Mucosa of descending colon (tissue), 3 donors: Measurements from ENCODE around the gene NEK6. TPM values are rescaled to one million over a fixed set of nuclear protein-coding genes. Genes with fewer than 3 reads are reported as not detected.

Source experiments
- ATAC-seq: fragments of 200-7000 bp; cut with Tn5 transposase; one replicate; pipeline ENCODE4 v1.9.1; 2020; ENCODE audit warnings: mild to moderate bottlenecking, moderate library complexity
- DNase-seq, 3 donors: peaks; one replicate each; pipeline ENCODE4 v3.0.0-alpha.2; 2020
- H3K36me3 ChIP-seq: fragments of 200-600 bp; one replicate; pipeline ENCODE4 v1.8.0; 2021; ENCODE audit warnings: low read depth, mild to moderate bottlenecking
- H3K4me1 ChIP-seq: fragments of 200-600 bp; one replicate; pipeline ENCODE4 v1.8.0; 2021; ENCODE audit warnings: low read depth, mild to moderate bottlenecking
- H3K4me3 ChIP-seq: fragments of 200-600 bp; one replicate; pipeline ENCODE4 v1.8.0; 2021; ENCODE audit warnings: mild to moderate bottlenecking
- H3K9me3 ChIP-seq: fragments of 200-600 bp; one replicate; pipeline ENCODE4 v1.8.0; 2021; ENCODE audit warnings: mild to moderate bottlenecking
- CTCF ChIP-seq: fragments of 200-600 bp; IDR thresholded peaks from one replicate; pipeline ENCODE4 v1.8.0; 2022; ENCODE audit warnings: antibody characterized with exemption, mild to moderate bottlenecking
- intact Hi-C, 2 donors: fragments of 100-400 bp; cut with DNase I in 1 of 2; cut with micrococcal nuclease in 1 of 2; formaldehyde crosslinking; loops; one replicate each; pipeline versions ENCODE4 v1.11.0 to v1.11.1; 2022; cut with DNase I, micrococcal nuclease
- total RNA-seq, 3 donors: library from RNA; stranded (reverse); fragmentation: NEBNext Ultra II Directional in 2 of 3; extraction: Animal tissue kit (Norgen Biotek cat#: 25700) in 2 of 3; gene quantifications; one replicate each; pipeline versions ENCODE4 v1.2.1 to v1.2.4, GENCODE V29; 2021 to 2023
- donor health status: DM: no; HTN: no; CAD: no; lungs with moderate emphysema.
- donor health status: DM: no; HTN: no; CAD: no.
- donor health status: DM: no; HTN: yes; CAD: no.

NEK6 gene
- total RNA-seq, 3 donors from 2014 or later: 41.1 to 65.0 (median 51.8) TPM

DNA sequence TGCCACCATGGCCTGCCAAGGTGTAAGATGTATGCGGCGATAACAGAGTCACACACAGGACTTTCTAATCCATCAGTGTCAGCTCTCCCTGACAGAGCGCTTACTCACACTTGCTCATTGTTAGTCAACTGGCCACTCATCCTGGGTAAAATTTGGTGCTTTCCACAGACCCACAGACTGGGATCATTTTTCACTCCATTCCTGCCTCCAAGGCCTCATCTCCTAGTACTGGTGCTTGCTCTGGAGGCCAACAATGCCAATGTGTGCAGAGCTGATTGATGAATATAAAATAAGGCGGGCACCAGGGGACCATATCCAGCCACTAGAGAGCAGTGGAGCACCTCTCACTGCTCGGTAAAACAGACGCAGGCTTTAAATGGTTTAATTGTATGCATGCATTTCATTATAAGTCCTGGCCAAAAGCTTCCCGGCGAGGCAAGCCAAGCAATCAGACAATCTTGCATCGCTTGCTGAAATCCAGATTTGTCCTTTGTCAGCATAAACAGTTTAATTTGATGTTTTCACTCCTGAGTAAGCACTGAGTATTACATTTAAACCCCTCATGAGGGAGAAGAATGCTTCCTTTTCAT, 135.2 kb downstream of the NEK6 start:
- Histone ChIP-seq H3K4me3 (no peak overlapping the region), H3K36me3 (no peaks in the 10 kb centered on the region), H3K9me3 (no peaks in the 10 kb centered on the region), H3K4me1 (peaks cover 16% of the 10 kb centered on the region)
- intact Hi-C loops: no loop called here
- TF ChIP-seq CTCF: no peak
- DNase-seq (no peak), ATAC-seq (peak; percentile 6)

DNA sequence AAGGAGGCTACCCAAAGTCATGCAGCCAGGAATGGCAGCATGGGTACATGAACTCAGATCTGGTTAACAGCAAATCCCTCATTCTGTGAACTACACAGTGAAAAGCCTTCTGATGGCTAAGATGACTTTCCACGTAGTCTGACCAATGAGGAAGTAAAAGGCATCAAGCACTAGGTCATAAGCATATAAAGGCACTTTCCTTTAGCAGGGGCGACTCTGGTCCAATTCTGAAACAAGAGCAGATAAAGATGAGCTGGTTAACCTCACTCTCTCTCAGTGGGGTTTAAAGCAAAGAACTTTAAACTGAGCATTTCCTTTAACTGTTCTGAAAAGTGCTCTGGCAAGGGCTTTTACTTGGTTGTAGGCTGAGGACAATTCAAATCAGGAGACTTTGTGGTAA, 136.4 kb downstream of the NEK6 start:
- ATAC-seq (no peak), DNase-seq (no peak)
- H3K4me1 ChIP-seq: peaks cover 16% of the 10 kb centered on the region
- no peak for TF ChIP-seq CTCF
- H3K4me3 ChIP-seq: no peak overlapping the region
- no peaks in the 10 kb centered on the region for H3K9me3 ChIP-seq
- H3K36me3 ChIP-seq: no peaks in the 10 kb centered on the region
- intact Hi-C loops: no loop called here

GRCh38 chr9:124394596-124394995, 136.8 kb downstream of the NEK6 start:
- intact Hi-C loops: no loop called here
- H3K9me3 ChIP-seq: no peaks in the 10 kb centered on the region
- peaks cover 16% of the 10 kb centered on the region for H3K4me1 ChIP-seq
- H3K4me3 ChIP-seq: no peak overlapping the region
- no peak for DNase-seq
- ATAC-seq: no peak
- TF ChIP-seq CTCF: no peak
- no peaks in the 10 kb centered on the region for H3K36me3 ChIP-seq

DNA sequence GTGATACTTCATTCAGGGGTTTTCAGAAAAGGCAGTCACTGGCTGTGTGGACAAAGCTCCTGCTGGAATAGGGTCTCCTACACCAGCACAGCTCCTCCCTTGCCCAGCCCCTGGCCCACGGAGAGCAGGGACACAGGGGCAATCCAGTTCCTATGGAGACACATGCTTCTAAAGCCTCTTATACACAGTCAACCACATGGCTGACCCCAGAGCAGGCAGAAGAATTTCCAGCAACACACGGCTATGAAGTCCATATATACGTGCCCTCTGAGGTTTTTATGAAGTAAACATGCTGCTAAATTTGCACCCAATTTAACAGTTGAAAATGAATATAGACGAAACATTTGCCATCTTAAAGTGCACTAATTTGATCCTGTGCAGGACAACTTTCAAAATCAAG, 138.1 kb downstream of the NEK6 start:
- no peak for TF ChIP-seq CTCF
- intact Hi-C loops: no loop called here
- H3K9me3 ChIP-seq: no peaks in the 10 kb centered on the region

GRCh38 chr9:124398191-124398935, 140.6 kb downstream of the NEK6 start:
- no peak for TF ChIP-seq CTCF
- no peaks in the 10 kb centered on the region for H3K36me3 ChIP-seq
- no peaks in the 10 kb centered on the region for H3K4me1 ChIP-seq
- ATAC-seq (no peak), DNase-seq (no peak)
- intact Hi-C loops: no loop called here
- no peak overlapping the region for H3K4me3 ChIP-seq
- H3K9me3 ChIP-seq: no peaks in the 10 kb centered on the region

More for the DNA sequence above, 138.1 kb downstream of the NEK6 start:
- Histone ChIP-seq H3K4me3 (no peak overlapping the region), H3K36me3 (no peaks in the 10 kb centered on the region), H3K4me1 (peaks cover 12% of the 10 kb centered on the region)
- no peak for ATAC-seq
- no peak for DNase-seq
